Aorta (tissue), 5 donors: Measurements from ENCODE around the gene C15orf39. TPM values are rescaled to one million over a fixed set of nuclear protein-coding genes. Genes with fewer than 3 reads are reported as not detected.

ENCODE experiments used
- ATAC-seq: fragments of 200-7000 bp; cut with Tn5 transposase; one replicate; pipeline ENCODE4 v1.9.1; 2022; ENCODE audit warnings: moderate library complexity; ENCODE audit not compliant: low FRiP score
- DNase-seq, 2 donors: peaks; one replicate each; pipeline ENCODE4 v3.0.0-alpha.2; 2020
- H3K27ac ChIP-seq, 2 donors: one replicate each; pipeline ENCODE4 v1.5.1; 2013; ENCODE audit warnings: low read length in 2 of 2, mild to moderate bottlenecking in 2 of 2, moderate library complexity in 2 of 2, control low read depth in 1 of 2, inconsistent platforms in 1 of 2, low read depth in 1 of 2
- H3K27me3 ChIP-seq, 2 donors: one replicate each; pipeline ENCODE4 v1.6.1; 2013; ENCODE audit warnings: control low read depth in 1 of 2, low read length in 1 of 2, mild to moderate bottlenecking in 1 of 2, moderate library complexity in 1 of 2; ENCODE audit not compliant: insufficient read depth in 2 of 2, control insufficient read depth in 1 of 2
- H3K36me3 ChIP-seq, 2 donors: one replicate each; pipeline ENCODE4 v1.6.1; 2013; ENCODE audit warnings: control low read depth in 1 of 2, low read length in 1 of 2, mild to moderate bottlenecking in 1 of 2; ENCODE audit not compliant: insufficient read depth in 2 of 2, control insufficient read depth in 1 of 2
- H3K4me1 ChIP-seq, 2 donors: one replicate each; pipeline ENCODE4 v1.6.1; 2013; ENCODE audit warnings: low read length in 2 of 2, control low read depth in 1 of 2, mild to moderate bottlenecking in 1 of 2, moderate library complexity in 1 of 2; ENCODE audit not compliant: insufficient read depth in 2 of 2, control insufficient read depth in 1 of 2
- H3K4me3 ChIP-seq, 2 donors: one replicate each; pipeline ENCODE4 v1.5.1; 2013; ENCODE audit warnings: low read length in 2 of 2, control low read depth in 1 of 2, mild to moderate bottlenecking in 1 of 2
- H3K9me3 ChIP-seq: one replicate; pipeline ENCODE4 v1.6.1; 2013; ENCODE audit warnings: mild to moderate bottlenecking, low read length; ENCODE audit not compliant: control insufficient read depth
- WGBS, 2 donors: extraction: QIAGEN DNeasy Blood & Tissue Kit; methylation state at CpG; one replicate each; pipeline ENCODE4 v1.1.7; 2013; 5-methylcytosine and 5-hydroxymethylcytosine counted together
- intact Hi-C, 2 donors: fragments of 100-400 bp; cut with DNase I; formaldehyde crosslinking; loops; one replicate each; pipeline versions ENCODE4 v1.14.2 to v1.15.0; 2022
- polyA plus RNA-seq, 2 donors: library from polyadenylated mRNA; stranded (reverse); fragments of 200-250 nt; gene quantifications; one replicate each; pipeline ENCODE4 v1.2.3, GENCODE V29; 2013
- total RNA-seq, 2 donors: library from RNA; stranded (reverse); fragmentation: NEBNext Ultra II Directional; extraction: Animal tissue kit (Norgen Biotek cat#: 25700); gene quantifications; one replicate each; pipeline ENCODE4 v1.2.1, GENCODE V29; 2021
- donor health status: healthy with polysubstance abuse.
- donor health status: Bipolar disorder and iron deficiency.
- donor health status: DM: no; HTN: no; CAD: no.
- donor health status: DM: no; HTN: no; CAD: no.
- donor health status: DM: yes; HTN: yes; CAD: no.

C15orf39 gene
- total and polyA plus RNA-seq, 4 donors = 8.1 to 26.8 (median 16.6) TPM

- Histone ChIP-seq H3K4me1 (no peaks in the 10 kb centered on the region), H3K9me3 (no peaks in the 10 kb centered on the region), H3K27me3 (no peaks in the 10 kb centered on the region), H3K4me3 (no peak overlapping the region), H3K27ac (no peak overlapping the region), H3K36me3 (no peaks in the 10 kb centered on the region)
- ATAC-seq (peak; percentile 86), DNase-seq (peak; percentile 95 to 97)
- WGBS, 2 donors = 5% methylated on average over 10 of the region's 10 CpGs
- intact Hi-C loops = loop anchor here (1.0 to 5.0 kb wide), 3 partner anchors 162 to 247 kb away; partner anchors contain the start of gene RPP25 (in 1 of the 2)
Observed at GRCh38 chr15:75204340-75205063, 2.8 kb downstream of the C15orf39 start.

DNA sequence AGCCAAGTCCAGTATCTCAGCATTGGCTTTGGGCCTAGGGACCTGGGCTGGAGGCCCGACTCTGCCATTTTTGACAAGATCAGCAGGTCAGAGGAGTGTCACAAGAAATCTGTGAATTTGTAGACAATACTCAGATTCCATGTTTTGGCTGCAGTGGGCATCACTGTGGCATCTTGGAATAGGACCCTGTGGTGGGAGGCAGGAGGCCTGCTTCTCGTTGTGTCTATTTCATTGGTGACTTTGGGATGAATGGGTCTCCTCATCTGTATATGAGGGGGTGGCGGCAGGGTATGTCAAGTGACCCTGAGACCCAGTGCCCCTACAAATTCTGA lies 3.3 kb downstream of the C15orf39 start:
- ATAC-seq (no peak), DNase-seq (no peak)
- H3K27me3 ChIP-seq = no peaks in the 10 kb centered on the region
- no peaks in the 10 kb centered on the region for H3K36me3 ChIP-seq
- no peak overlapping the region for H3K27ac ChIP-seq
- H3K4me1 ChIP-seq = no peaks in the 10 kb centered on the region
- no peaks in the 10 kb centered on the region for H3K9me3 ChIP-seq
- 28% methylated on average over 3 of the region's 3 CpGs for WGBS, 2 donors
- intact Hi-C loops = loop anchor here in 1 of 2 donors (2.0 kb wide), 1 partner anchor 162 kb away; no protein-coding TSS in a partner anchor
- H3K4me3 ChIP-seq = no peak overlapping the region

GRCh38 chr15:75206006-75206405 lies 4.3 kb downstream of the C15orf39 start:
- Histone ChIP-seq H3K27ac (no peak overlapping the region), H3K36me3 (no peaks in the 10 kb centered on the region), H3K9me3 (no peaks in the 10 kb centered on the region), H3K27me3 (no peaks in the 10 kb centered on the region), H3K4me3 (no peak overlapping the region), H3K4me1 (no peaks in the 10 kb centered on the region)
- DNase-seq (no peak), ATAC-seq (no peak)
- 66 to 70% methylated on average over 11 of the region's 11 CpGs for WGBS, 2 donors
- intact Hi-C loops = no loop called here

GRCh38 chr15:75206803-75207617 lies 5.3 kb downstream of the C15orf39 start:
- Histone ChIP-seq H3K36me3 (peaks cover 0 to 2% of the 10 kb centered on the region in 2 donors), H3K27ac (no peak overlapping the region), H3K4me3 (no peak overlapping the region), H3K9me3 (no peaks in the 10 kb centered on the region), H3K4me1 (no peaks in the 10 kb centered on the region), H3K27me3 (no peaks in the 10 kb centered on the region)
- no peak for DNase-seq
- intact Hi-C loops = no loop called here
- 64 to 66% methylated on average over 17 to 19 of the region's 19 CpGs for WGBS, 2 donors
- ATAC-seq = no peak

DNA sequence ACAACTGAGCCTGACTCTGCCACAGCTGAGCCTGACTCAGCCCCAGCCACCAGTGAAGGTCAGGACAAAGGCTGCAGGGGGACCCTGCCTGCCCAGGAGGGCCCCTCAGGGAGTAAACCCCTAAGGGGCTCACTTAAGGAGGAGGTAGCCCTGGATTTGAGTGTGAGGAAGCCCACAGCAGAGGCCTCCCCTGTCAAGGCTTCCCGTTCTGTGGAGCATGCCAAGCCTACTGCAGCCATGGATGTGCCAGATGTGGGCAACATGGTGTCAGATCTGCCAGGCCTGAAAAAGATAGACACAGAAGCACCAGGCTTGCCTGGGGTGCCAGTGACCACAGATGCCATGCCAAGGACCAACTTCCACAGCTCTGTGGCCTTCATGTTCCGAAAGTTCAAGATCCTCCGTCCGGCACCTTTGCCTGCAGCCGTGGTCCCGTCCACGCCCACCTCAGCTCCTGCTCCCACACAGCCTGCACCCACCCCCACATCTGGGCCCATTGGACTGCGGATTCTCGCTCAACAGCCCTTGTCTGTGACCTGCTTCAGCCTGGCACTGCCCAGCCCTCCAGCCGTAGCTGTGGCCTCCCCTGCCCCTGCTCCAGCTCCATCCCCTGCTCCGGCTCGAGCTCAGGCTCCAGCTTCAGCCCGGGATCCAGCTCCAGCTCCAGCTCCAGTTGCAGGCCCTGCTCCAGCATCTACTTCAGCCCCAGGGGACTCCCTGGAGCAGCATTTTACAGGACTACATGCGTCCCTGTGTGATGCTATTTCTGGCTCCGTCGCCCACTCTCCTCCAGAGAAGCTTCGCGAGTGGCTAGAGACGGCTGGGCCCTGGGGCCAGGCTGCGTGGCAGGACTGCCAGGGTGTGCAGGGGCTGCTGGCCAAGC lies 6.2 kb downstream of the C15orf39 start:
- Histone ChIP-seq H3K4me3 (no peak overlapping the region), H3K4me1 (no peaks in the 10 kb centered on the region), H3K9me3 (no peaks in the 10 kb centered on the region), H3K27me3 (no peaks in the 10 kb centered on the region), H3K36me3 (peaks cover 0 to 4% of the 10 kb centered on the region in 2 donors), H3K27ac (no peak overlapping the region)
- intact Hi-C loops = no loop called here
- DNase-seq (no peak), ATAC-seq (no peak)
- 34 to 37% methylated on average over 20 of the region's 20 CpGs for WGBS, 2 donors

DNA sequence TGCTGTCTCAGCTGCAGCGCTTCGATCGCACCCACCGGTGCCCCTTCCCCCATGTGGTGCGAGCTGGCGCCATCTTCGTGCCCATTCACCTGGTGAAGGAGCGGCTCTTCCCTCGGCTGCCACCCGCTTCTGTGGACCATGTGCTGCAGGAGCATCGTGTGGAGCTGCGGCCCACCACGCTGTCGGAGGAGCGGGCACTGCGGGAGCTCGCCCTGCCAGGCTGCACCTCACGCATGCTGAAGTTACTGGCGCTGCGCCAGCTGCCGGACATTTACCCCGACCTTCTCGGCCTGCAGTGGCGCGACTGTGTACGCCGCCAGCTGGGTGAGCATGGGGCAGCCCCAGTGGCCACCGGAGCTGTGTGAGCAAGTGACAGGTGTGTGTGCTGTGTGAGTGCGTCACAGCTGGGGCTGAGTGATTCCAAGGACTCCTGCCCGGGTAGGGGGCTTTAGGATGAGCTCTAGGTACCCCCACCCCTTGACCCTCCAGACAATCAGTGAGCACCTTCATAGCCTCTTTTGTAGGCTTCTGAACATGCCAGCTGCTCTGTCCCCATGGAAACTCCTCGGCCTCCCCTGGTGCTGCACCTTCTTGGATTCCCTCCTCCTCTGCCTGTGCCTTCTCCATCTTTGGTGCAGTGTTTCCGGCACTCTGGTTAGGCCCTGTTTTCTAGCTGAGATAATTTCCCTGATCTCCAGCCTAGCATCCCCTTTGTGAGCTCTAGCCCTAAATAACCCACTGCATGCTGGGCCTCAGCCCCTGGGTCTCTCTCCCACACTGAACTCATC lies 7.0 kb downstream of the C15orf39 start:
- WGBS, 2 donors = 48% methylated on average over 27 to 32 of the region's 32 CpGs
- intact Hi-C loops = no loop called here
- DNase-seq (peak in 1 of 2 donors; percentile 86), ATAC-seq (no peak)
- no peak overlapping the region for H3K27ac ChIP-seq
- H3K9me3 ChIP-seq = no peaks in the 10 kb centered on the region
- H3K4me3 ChIP-seq = no peak overlapping the region
- no peaks in the 10 kb centered on the region for H3K4me1 ChIP-seq
- H3K36me3 ChIP-seq = peaks cover 0 to 4% of the 10 kb centered on the region in 2 donors
- H3K27me3 ChIP-seq = no peaks in the 10 kb centered on the region

GRCh38 chr15:75209289-75209676 lies 7.6 kb downstream of the C15orf39 start:
- H3K4me3 ChIP-seq = no peak overlapping the region
- H3K4me1 ChIP-seq = no peaks in the 10 kb centered on the region
- no peak overlapping the region for H3K27ac ChIP-seq
- ATAC-seq (no peak), DNase-seq (no peak)
- no peaks in the 10 kb centered on the region for H3K27me3 ChIP-seq
- no peaks in the 10 kb centered on the region for H3K9me3 ChIP-seq
- 67 to 70% methylated on average over 8 of the region's 8 CpGs for WGBS, 2 donors
- H3K36me3 ChIP-seq = peaks cover 0 to 4% of the 10 kb centered on the region in 2 donors
- intact Hi-C loops = no loop called here

DNA sequence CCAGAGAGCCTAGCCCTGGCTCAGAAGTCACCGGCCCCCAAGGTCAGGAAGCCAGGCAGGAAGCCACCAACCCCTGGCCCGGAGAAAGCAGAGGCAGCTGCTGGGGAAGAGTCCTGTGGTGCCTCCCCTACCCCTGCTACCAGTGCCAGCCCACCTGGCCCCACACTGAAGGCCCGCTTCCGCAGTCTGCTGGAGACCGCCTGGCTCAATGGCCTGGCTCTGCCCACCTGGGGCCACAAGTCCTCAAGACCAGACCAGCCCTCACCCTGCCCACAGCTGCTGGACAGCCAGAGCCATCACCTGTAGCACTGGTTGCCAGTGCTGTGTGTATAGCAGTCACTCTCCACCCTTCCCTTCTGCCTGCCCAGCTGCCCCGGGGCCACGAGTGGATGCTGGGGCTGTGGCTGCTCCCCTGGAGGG lies 9.1 kb downstream of the C15orf39 start:
- Histone ChIP-seq H3K4me1 (no peaks in the 10 kb centered on the region), H3K4me3 (no peak overlapping the region), H3K27ac (no peak overlapping the region), H3K27me3 (no peaks in the 10 kb centered on the region), H3K9me3 (no peaks in the 10 kb centered on the region), H3K36me3 (peaks cover 0 to 4% of the 10 kb centered on the region in 2 donors)
- DNase-seq (no peak), ATAC-seq (no peak)
- intact Hi-C loops = no loop called here
- 80 to 84% methylated on average over 7 of the region's 7 CpGs for WGBS, 2 donors
